ENCODE measurements around the gene ZNF687. TPM values are rescaled to one million over a fixed set of nuclear protein-coding genes. Genes with fewer than 3 reads are reported as not detected.
"Not testable (repeated sequence)": the region's sequence is repeated elsewhere in the genome, so short reads cannot be mapped to it uniquely, and the experiment has no call there.

ZNF687 gene
- total RNA-seq, 1 experiment from 2014 or later: 56.8 TPM

GRCh38 chr1:151273924-151274466 lies 8.1 kb upstream of the ZNF687 start:
- Mint-ChIP-seq H3K9me3 (no peaks in the 10 kb centered on the region), H3K36me3 (peaks cover 5% of the 10 kb centered on the region), H3K4me3 (no peak overlapping the region), H3K27me3 (ENCODE audit: low read depth) (peaks cover 4% of the 10 kb centered on the region; the same call in 1 of the 2 replicates), H3K4me1 (no peaks in the 10 kb centered on the region), H3K27ac (no peak overlapping the region; the same call in 1 of the 2 replicates)
- POLR2A ChIA-PET: no interaction called here
- DNase-seq (ENCODE audit: low spot score): no peak
- CTCF ChIA-PET: interaction anchor here (1.3 kb wide), 1 partner anchor 22 kb away, joined by 4 read pairs; no protein-coding TSS in a partner anchor
- no peak for ATAC-seq
- TF ChIP-seq OVOL2 (CRISPR knock-in tag; IDR thresholded peaks at IDR 0.05; ENCODE audit: borderline replicate concordance): no peak
- TF ChIP-seq MLX (CRISPR knock-in tag; IDR thresholded peaks at IDR 0.05): no peak
- TF ChIP-seq NFYB (CRISPR knock-in tag; conservative IDR thresholded peaks at IDR 0.05; ENCODE audit: low read depth): no peak
- no peak for TF ChIP-seq AFF4 (CRISPR knock-in tag; IDR thresholded peaks at IDR 0.05; ENCODE audit: borderline replicate concordance)
- no peak for TF ChIP-seq ZNF317 (CRISPR knock-in tag; IDR thresholded peaks at IDR 0.05; ENCODE audit: borderline replicate concordance, low read depth)
- TF ChIP-seq FOXP4 (CRISPR knock-in tag; IDR thresholded peaks at IDR 0.05): no peak
- TF ChIP-seq ETV6 (CRISPR knock-in tag; IDR thresholded peaks at IDR 0.05): no peak
- no peak for TF ChIP-seq IRF1 (CRISPR knock-in tag; IDR thresholded peaks at IDR 0.05)

GRCh38 chr1:151275341-151275740 lies 6.8 kb upstream of the ZNF687 start:
- H3K4me3 Mint-ChIP-seq; H3K27ac Mint-ChIP-seq; H3K27me3 Mint-ChIP-seq (ENCODE audit: low read depth); POLR2A ChIA-PET; DNase-seq (ENCODE audit: low spot score); H3K36me3 Mint-ChIP-seq; H3K4me1 Mint-ChIP-seq; ATAC-seq; H3K9me3 Mint-ChIP-seq: not testable (repeated sequence)
- CTCF ChIA-PET: interaction anchor here (1.3 kb wide), 1 partner anchor 24 kb away, joined by 4 read pairs; no protein-coding TSS in a partner anchor

GRCh38 chr1:151277249-151277648 lies 4.8 kb upstream of the ZNF687 start:
- POLR2A ChIA-PET: interaction anchor here (1.0 kb wide), 1 partner anchor 23 kb away, joined by 3 read pairs; the partner anchor contains the start of gene PSMD4
- H3K4me3 Mint-ChIP-seq: no peak overlapping the region

More at GRCh38 chr1:151277249-151277648, 4.8 kb upstream of the ZNF687 start:
- Mint-ChIP-seq H3K36me3 (peaks cover 3% of the 10 kb centered on the region; the same call in 1 of the 2 replicates), H3K9me3 (no peaks in the 10 kb centered on the region), H3K4me1 (no peaks in the 10 kb centered on the region), H3K27ac (no peak overlapping the region), H3K27me3 (ENCODE audit: low read depth) (peaks cover 4% of the 10 kb centered on the region; the same call in 1 of the 2 replicates)
- DNase-seq (ENCODE audit: low spot score): no peak
- no peak for ATAC-seq
- CTCF ChIA-PET: interaction anchor here (2.2 kb wide), 1 partner anchor 25 kb away, joined by 8 read pairs; no protein-coding TSS in a partner anchor
- TF ChIP-seq ELF4 (CRISPR knock-in tag; IDR thresholded peaks at IDR 0.05; ENCODE audit: low read depth): no peak
- TF ChIP-seq USF2 (CRISPR knock-in tag; IDR thresholded peaks at IDR 0.05): no peak
- no peak for TF ChIP-seq E2F4 (CRISPR knock-in tag; IDR thresholded peaks at IDR 0.05; ENCODE audit: borderline replicate concordance, low read depth)
- no peak for TF ChIP-seq CBFB (CRISPR knock-in tag; IDR thresholded peaks at IDR 0.05; ENCODE audit: low read depth)
- TF ChIP-seq FOXP1 (CRISPR knock-in tag; IDR thresholded peaks at IDR 0.05; ENCODE audit: borderline replicate concordance): no peak
- no peak for TF ChIP-seq GTF2I (CRISPR knock-in tag; conservative IDR thresholded peaks at IDR 0.05)
- TF ChIP-seq ZNF671 (CRISPR knock-in tag; IDR thresholded peaks at IDR 0.05): no peak
- no peak for TF ChIP-seq USF1 (CRISPR knock-in tag; IDR thresholded peaks at IDR 0.05)
- TF ChIP-seq GABPB1 (CRISPR knock-in tag; IDR thresholded peaks at IDR 0.05): no peak
- no peak for TF ChIP-seq ZNF263 (CRISPR knock-in tag; IDR thresholded peaks at IDR 0.05; ENCODE audit: low read depth)
- TF ChIP-seq HMGXB4 (CRISPR knock-in tag; IDR thresholded peaks at IDR 0.05): no peak
